Kidney (tissue), 14 donors: ENCODE results near the gene NSUN2. TPM values are rescaled to one million over a fixed set of nuclear protein-coding genes. Genes with fewer than 3 reads are reported as not detected.
"Not testable (repeated sequence)": the region's sequence is repeated elsewhere in the genome, so short reads cannot be mapped to it uniquely, and the experiment has no call there.

Experiments used
- DNase-seq, 5 donors: peaks; one replicate each; pipeline ENCODE4 v3.0.0-alpha.2; 2013 to 2020
- FAIRE-seq: peaks from 2 replicates; lab custom pipeline; 2012; peaks lifted over from hg19 to GRCh38; lab: Jason Lieb, UNC
- H3K27ac ChIP-seq, 2 donors: one replicate each; pipeline ENCODE4 v1.7.0; 2013; ENCODE audit warnings: low read depth in 2 of 2, low read length in 2 of 2, inconsistent platforms in 1 of 2
- H3K27me3 ChIP-seq: one replicate; pipeline ENCODE4 v1.7.1; 2013; ENCODE audit warnings: low read length, inconsistent platforms; ENCODE audit not compliant: control insufficient read depth, insufficient read depth
- H3K36me3 ChIP-seq, 3 donors: one replicate each; pipeline versions ENCODE4 v1.7.0 to v1.7.1; 2013; ENCODE audit warnings: low read length in 3 of 3, control low read depth in 1 of 3, inconsistent platforms in 1 of 3; ENCODE audit not compliant: insufficient read depth in 3 of 3, control insufficient read depth in 2 of 3
- H3K4me1 ChIP-seq, 3 donors: one replicate each; pipeline versions ENCODE4 v1.7.0 to v1.7.1; 2013; ENCODE audit warnings: low read length in 3 of 3, inconsistent platforms in 1 of 3, low read depth in 1 of 3; ENCODE audit not compliant: control insufficient read depth in 2 of 3, insufficient read depth in 2 of 3
- H3K4me3 ChIP-seq, 3 donors: one replicate each; pipeline versions ENCODE4 v1.7.0 to v1.8.1; 2013; ENCODE audit warnings: low read length in 3 of 3, control low read depth in 1 of 3, inconsistent platforms in 1 of 3
- H3K9ac ChIP-seq, 3 donors: one replicate each; pipeline versions ENCODE4 v1.7.0 to v1.7.1; 2013; ENCODE audit warnings: low read length in 3 of 3, control low read depth in 1 of 3, inconsistent platforms in 1 of 3
- H3K9me3 ChIP-seq, 3 donors: one replicate each; pipeline versions ENCODE4 v1.7.0 to v1.7.1; 2013; ENCODE audit warnings: low read length in 3 of 3, control low read depth in 1 of 3, inconsistent platforms in 1 of 3; ENCODE audit not compliant: control insufficient read depth in 2 of 3, insufficient read depth in 1 of 3
- intact Hi-C: fragments of 100-400 bp; cut with DNase I; formaldehyde crosslinking; loops from one replicate; pipeline ENCODE4 v1.11.1; 2022
- polyA plus RNA-seq: library from polyadenylated mRNA; stranded (reverse); fragments of 350-450 nt; fragmentation: Illumina TruSeq; extraction: RNeasy Lipid Tissue Mini Kit (QIAGEN cat#74804); gene quantifications from one replicate; pipeline ENCODE4 v1.2.3, GENCODE V29; 2014; ENCODE audit warnings: low read depth, low replicate concordance; ENCODE audit not compliant: insufficient read depth
- total RNA-seq: library from RNA; stranded (reverse); fragmentation: NEBNext Ultra II Directional; extraction: Animal tissue kit (Norgen Biotek cat#: 25700); gene quantifications from one replicate; pipeline ENCODE4 v1.2.1, GENCODE V29; 2021
- TF ChIP-seq, protein P1 (sequence below): IDR thresholded peaks from 3 replicates; pipeline ENCODE4 v1.5.1; 2012; ENCODE audit warnings: mild to moderate bottlenecking, moderate library complexity, borderline replicate concordance; ENCODE audit not compliant: insufficient read depth; ENCODE audit errors: extremely low read depth
- donor health status: control.
- donor health status: control.
- donor health status: control.
- donor health status: control.
- donor health status: control.
- donor health status: DM: yes; HTN: yes; CAD: no.
- donor health status: Normal renal cell carcinoma (clear cell type).

Gene NSUN2
- total and polyA plus RNA-seq, 2 donors from 2014 or later, result 16.9 to 48.9 TPM

GRCh38 chr5:6673963-6674362 lies 41.1 kb upstream of the NSUN2 start:
- TF ChIP-seq, protein P1, sequence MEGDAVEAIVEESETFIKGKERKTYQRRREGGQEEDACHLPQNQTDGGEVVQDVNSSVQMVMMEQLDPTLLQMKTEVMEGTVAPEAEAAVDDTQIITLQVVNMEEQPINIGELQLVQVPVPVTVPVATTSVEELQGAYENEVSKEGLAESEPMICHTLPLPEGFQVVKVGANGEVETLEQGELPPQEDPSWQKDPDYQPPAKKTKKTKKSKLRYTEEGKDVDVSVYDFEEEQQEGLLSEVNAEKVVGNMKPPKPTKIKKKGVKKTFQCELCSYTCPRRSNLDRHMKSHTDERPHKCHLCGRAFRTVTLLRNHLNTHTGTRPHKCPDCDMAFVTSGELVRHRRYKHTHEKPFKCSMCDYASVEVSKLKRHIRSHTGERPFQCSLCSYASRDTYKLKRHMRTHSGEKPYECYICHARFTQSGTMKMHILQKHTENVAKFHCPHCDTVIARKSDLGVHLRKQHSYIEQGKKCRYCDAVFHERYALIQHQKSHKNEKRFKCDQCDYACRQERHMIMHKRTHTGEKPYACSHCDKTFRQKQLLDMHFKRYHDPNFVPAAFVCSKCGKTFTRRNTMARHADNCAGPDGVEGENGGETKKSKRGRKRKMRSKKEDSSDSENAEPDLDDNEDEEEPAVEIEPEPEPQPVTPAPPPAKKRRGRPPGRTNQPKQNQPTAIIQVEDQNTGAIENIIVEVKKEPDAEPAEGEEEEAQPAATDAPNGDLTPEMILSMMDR, result no peak
- H3K4me1 ChIP-seq, result no peaks in the 10 kb centered on the region
- DNase-seq, result no peak
- FAIRE-seq, result peak; percentile 56
- no peak overlapping the region for H3K9ac ChIP-seq
- H3K27ac ChIP-seq, result no peak overlapping the region
- intact Hi-C loops, result no loop called here
- peaks cover 0 to 8% (median 3%) of the 10 kb centered on the region in 3 donors for H3K9me3 ChIP-seq
- H3K27me3 ChIP-seq, result no peaks in the 10 kb centered on the region
- H3K4me3 ChIP-seq, result no peak overlapping the region
- peaks cover 0 to 5% (median 0%) of the 10 kb centered on the region in 3 donors for H3K36me3 ChIP-seq

GRCh38 chr5:6673031-6673430 lies 40.2 kb upstream of the NSUN2 start:
- H3K27ac ChIP-seq, result no peak overlapping the region
- H3K4me3 ChIP-seq, result no peak overlapping the region
- no peaks in the 10 kb centered on the region for H3K27me3 ChIP-seq
- no peak for DNase-seq
- H3K9ac ChIP-seq, result no peak overlapping the region
- no peak for FAIRE-seq
- peaks cover 0 to 8% (median 3%) of the 10 kb centered on the region in 3 donors for H3K9me3 ChIP-seq
- H3K4me1 ChIP-seq, result no peaks in the 10 kb centered on the region
- H3K36me3 ChIP-seq, result peaks cover 0 to 5% (median 0%) of the 10 kb centered on the region in 3 donors
- intact Hi-C loops, result no loop called here
- TF ChIP-seq, protein P1, result no peak

DNA sequence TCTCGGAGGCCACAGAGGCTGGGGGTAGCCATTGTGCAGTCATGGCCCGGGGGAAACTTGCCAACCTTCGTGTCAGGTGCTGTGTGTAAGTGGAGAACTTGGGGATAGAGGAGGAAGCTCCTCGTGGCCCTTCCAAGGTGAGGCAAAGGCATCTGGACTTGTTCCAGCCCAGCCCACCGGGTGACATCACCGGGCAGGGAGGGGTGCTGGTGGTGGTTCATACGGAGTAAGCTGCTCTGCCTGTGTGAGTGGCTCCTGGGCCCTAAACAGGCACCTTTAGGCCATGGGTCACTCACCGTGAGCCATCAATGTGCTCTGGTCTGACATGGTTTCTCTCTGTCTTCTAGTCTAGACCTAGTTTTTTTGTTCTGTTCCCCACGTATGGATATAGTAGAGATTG lies 35.9 kb upstream of the NSUN2 start:
- H3K9ac ChIP-seq, H3K27ac ChIP-seq, intact Hi-C loops, H3K4me3 ChIP-seq, FAIRE-seq, H3K4me1 ChIP-seq, H3K9me3 ChIP-seq, H3K27me3 ChIP-seq, DNase-seq, H3K36me3 ChIP-seq: not testable (repeated sequence)

GRCh38 chr5:6667648-6668047 lies 34.8 kb upstream of the NSUN2 start:
- DNase-seq, result no peak

More at GRCh38 chr5:6667648-6668047, 34.8 kb upstream of the NSUN2 start:
- FAIRE-seq, result no peak
- Histone ChIP-seq H3K36me3 (no peaks in the 10 kb centered on the region), H3K27ac (no peak overlapping the region), H3K27me3 (no peaks in the 10 kb centered on the region), H3K9ac (no peak overlapping the region), H3K9me3 (no peaks in the 10 kb centered on the region), H3K4me1 (no peaks in the 10 kb centered on the region), H3K4me3 (no peak overlapping the region)
- TF ChIP-seq, protein P1, result no peak
- intact Hi-C loops, result no loop called here
